IPS-NIHi7 (cell line): Measurements from ENCODE around the gene PCOLCE2.

ENCODE experiments used
- DNase-seq: peaks from one replicate; pipeline ENCODE4 v3.0.0; 2012; ENCODE audit warnings: mixed read lengths; ENCODE audit errors: extremely low spot score

Gene PCOLCE2

GRCh38 chr3:142817356-142817755 lies 71.5 kb downstream of the PCOLCE2 start:
- DNase-seq: no peak

GRCh38 chr3:142815803-142816202 lies 73.1 kb downstream of the PCOLCE2 start:
- DNase-seq: no peak

GRCh38 chr3:142809259-142809658 lies 79.6 kb downstream of the PCOLCE2 start:
- no peak for DNase-seq

GRCh38 chr3:142808103-142808917 lies 80.6 kb downstream of the PCOLCE2 start:
- DNase-seq: no peak

- DNase-seq: no peak
These were observed 86.0 kb downstream of the PCOLCE2 start for GRCh38 chr3:142802891-142803290.

GRCh38 chr3:142801746-142802145 lies 87.1 kb downstream of the PCOLCE2 start:
- DNase-seq: no peak

GRCh38 chr3:142796823-142797222 lies 92.1 kb downstream of the PCOLCE2 start:
- DNase-seq: no peak

GRCh38 chr3:142795332-142795731 lies 93.6 kb downstream of the PCOLCE2 start:
- no peak for DNase-seq

GRCh38 chr3:142794508-142794907 lies 94.4 kb downstream of the PCOLCE2 start:
- no peak for DNase-seq

GRCh38 chr3:142787719-142788118 lies 101.2 kb downstream of the PCOLCE2 start:
- no peak for DNase-seq

- no peak for DNase-seq
These were observed 102.9 kb downstream of the PCOLCE2 start for GRCh38 chr3:142785996-142786395.

GRCh38 chr3:142784228-142784627 lies 104.7 kb downstream of the PCOLCE2 start:
- DNase-seq: no peak

GRCh38 chr3:142782616-142783015 lies 106.3 kb downstream of the PCOLCE2 start:
- DNase-seq: no peak

GRCh38 chr3:142779591-142779990 lies 109.3 kb downstream of the PCOLCE2 start:
- DNase-seq: no peak

GRCh38 chr3:142778541-142778940 lies 110.3 kb downstream of the PCOLCE2 start:
- DNase-seq: no peak

- DNase-seq: no peak
These were observed 111.0 kb downstream of the PCOLCE2 start for GRCh38 chr3:142777927-142778326.

GRCh38 chr3:142768338-142768737 lies 120.5 kb downstream of the PCOLCE2 start:
- no peak for DNase-seq
